VCaP (cell line): Measurements from ENCODE around the gene MYO16.

Source experiments
- H3K27ac ChIP-seq: fragments of 450-650 bp; 2 replicates; pipeline ENCODE4 v1.5.1; 2017
- TF ChIP-seq, protein P1 (sequence below): fragments of 450-650 bp; conservative IDR thresholded peaks from 2 replicates; pipeline ENCODE4 v1.5.1; 2017; ENCODE audit warnings: mild to moderate bottlenecking, moderate library complexity

MYO16 gene

DNA sequence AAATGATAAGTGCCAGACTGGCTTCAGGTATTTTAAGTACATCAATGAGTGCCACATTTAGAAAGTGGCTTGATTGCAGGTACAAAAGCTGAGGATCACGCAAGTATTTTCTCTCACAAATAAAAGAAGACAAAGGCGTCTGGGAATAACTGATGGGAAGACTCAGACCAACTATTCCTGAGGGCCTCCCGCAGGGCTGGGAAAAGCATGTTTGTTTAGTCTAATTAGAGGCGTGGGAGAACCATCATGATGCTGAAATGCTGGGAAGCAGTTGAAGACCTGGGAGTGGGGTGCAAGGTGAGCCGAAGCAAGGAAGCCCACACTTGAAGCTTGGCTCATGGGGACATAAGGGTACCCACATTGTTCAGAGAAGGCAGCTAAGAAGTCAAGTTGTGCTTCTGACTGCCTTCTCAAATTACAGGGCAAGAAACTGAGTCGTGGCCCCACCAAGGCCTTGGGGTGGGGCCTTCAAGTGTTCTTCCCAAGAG lies 536.0 kb downstream of the MYO16 start:
- TF ChIP-seq, protein P1, sequence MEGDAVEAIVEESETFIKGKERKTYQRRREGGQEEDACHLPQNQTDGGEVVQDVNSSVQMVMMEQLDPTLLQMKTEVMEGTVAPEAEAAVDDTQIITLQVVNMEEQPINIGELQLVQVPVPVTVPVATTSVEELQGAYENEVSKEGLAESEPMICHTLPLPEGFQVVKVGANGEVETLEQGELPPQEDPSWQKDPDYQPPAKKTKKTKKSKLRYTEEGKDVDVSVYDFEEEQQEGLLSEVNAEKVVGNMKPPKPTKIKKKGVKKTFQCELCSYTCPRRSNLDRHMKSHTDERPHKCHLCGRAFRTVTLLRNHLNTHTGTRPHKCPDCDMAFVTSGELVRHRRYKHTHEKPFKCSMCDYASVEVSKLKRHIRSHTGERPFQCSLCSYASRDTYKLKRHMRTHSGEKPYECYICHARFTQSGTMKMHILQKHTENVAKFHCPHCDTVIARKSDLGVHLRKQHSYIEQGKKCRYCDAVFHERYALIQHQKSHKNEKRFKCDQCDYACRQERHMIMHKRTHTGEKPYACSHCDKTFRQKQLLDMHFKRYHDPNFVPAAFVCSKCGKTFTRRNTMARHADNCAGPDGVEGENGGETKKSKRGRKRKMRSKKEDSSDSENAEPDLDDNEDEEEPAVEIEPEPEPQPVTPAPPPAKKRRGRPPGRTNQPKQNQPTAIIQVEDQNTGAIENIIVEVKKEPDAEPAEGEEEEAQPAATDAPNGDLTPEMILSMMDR: no peak
- no peak overlapping the region for H3K27ac ChIP-seq

DNA sequence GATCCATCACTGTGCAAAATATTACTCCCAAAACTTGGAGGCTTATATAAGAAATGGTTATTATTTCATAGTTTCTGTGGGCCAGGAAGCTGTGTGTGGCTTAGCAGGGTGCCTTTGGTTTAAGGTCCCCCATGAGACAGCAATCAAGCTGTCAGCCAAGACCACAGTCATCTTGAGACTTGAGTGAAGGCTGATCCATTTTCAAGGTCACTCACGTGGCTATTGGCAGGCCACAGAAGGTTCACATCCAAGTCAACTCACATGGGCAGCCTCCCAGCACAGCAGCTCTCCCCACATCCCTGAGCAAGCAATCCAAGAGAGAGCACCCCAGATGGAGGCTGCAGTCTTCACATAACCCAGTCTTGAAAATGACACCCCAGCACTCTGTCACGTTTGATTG lies 537.4 kb downstream of the MYO16 start:
- no peak overlapping the region for H3K27ac ChIP-seq
- TF ChIP-seq, protein P1: no peak

DNA sequence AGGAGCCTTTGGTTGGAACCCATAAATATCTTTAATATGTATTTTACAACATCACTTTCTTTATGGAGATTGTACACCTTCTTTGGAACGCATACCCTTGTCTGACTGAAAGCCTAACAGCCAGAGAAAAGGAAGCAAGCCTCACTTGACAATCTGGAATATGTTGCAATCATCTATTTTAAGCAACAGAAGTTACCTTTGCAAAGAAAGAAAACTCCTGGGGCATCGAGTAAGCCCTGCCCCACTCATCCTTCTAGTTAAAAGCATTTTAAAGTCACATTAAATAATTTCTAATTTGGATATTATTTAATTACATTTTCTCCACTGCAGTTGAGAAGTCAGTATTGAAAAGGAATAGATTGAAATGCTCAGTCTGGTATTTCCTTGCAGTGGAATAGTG lies 542.7 kb downstream of the MYO16 start:
- H3K27ac ChIP-seq: no peak overlapping the region; the same call in 1 of the 2 replicates
- TF ChIP-seq, protein P1: no peak

DNA sequence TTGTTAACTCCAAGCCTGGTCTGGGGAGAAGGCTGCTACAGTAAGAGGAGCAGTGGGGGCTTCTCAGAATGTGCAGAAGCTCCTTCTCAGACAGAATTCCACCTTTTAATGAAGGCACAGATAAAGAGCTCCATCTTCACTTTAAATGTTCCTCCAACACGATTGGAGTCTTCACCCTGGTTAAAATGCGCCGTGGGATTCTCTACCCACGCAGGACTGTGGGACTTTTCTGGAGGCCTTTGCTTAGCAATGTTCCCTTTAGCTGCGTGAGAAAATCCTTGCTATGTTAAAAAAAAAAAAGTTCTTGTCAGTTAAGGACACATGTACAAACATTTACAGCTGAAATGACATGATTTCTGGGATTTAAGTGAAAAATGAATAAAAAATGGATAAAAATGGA lies 546.3 kb downstream of the MYO16 start:
- TF ChIP-seq, protein P1: no peak
- no peak overlapping the region for H3K27ac ChIP-seq

DNA sequence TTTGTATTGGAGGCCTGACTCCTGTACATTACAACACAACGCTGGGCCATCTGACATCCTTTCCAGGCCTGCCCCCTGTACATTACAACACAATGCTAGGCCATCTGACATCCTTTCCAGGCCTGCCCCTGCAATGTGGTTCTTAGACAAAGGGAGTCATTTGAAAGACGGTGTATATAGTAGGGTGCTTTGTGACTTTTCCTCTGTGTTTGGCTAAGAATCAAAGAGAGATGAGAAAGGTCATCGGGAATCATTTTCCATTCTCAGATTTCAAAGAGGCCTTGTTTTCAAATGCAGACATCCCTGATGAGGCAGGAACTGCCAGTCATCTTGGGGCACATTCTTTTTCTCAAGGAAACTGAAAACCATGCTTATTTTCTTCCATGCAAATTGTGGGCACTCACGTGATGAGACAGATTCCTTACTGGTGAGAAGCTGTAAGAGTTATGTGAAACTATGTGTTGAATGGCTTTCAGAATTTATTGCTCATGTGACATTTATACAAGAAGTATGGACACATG lies 551.6 kb downstream of the MYO16 start:
- TF ChIP-seq, protein P1: no peak
- no peak overlapping the region for H3K27ac ChIP-seq

DNA sequence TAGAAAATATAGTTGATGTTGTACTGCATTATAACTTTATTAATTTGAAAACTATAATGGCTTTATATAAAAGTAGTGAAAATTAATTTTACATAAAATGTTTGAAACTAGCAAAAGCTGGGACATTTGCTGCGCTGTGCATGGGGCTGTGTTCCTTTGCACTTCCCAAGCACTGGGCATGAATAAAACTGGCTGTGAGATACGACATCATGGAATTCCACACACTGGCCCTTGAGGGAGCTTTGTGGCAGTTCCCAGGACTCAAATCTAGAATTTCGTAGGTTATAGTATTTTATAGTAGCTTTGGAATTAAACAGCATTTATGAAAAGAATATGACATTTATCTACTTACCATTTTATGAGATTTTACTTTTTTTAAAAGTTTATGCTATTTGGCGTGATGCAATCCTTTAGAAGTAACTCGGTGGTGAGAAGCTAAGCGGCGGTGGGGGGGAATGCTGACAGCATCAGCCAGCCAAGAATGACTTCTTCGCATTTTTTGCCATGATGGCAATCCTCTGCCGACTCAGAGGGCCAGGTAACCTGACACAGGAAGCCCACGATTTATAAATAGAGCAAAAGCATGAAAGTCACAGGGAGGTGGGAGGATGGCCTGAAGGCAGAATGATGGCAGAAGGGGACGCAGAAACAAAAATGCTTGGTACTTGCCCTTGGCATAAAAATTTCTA lies 553.5 kb downstream of the MYO16 start:
- H3K27ac ChIP-seq: no peak overlapping the region
- TF ChIP-seq, protein P1: no peak; the same call in 1 of the 2 replicates

DNA sequence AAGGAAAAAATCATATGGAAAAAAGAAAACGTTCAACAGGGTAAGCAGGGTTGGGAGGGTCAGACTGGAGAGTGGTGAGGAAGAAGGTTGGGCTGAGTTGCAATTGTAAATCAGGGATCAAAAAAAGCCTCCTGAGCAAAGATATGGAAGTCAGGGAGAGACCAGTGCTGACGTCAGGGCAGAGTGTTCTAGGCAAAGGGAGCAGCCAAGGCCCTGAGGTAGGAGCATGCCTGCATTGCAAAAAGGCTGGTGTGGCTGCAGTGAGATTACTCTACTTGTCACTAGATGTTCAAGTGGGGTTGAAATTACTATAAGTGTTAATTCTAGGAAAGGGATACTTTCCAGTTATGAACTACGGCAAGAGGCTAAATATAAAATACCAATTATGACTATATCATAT lies 562.0 kb downstream of the MYO16 start:
- TF ChIP-seq, protein P1: no peak
- H3K27ac ChIP-seq: no peak overlapping the region
